GM18502 (cell line): ENCODE measurements around the gene TTC14.
"Not testable (repeated sequence)": the region's sequence is repeated elsewhere in the genome, so short reads cannot be mapped to it uniquely, and the experiment has no call there.

Source experiments
- ATAC-seq: cut with Tn5 transposase; IDR thresholded peaks from one replicate; pipeline ENCODE4 v1.9.1; 2021; ENCODE audit warnings: mild to moderate bottlenecking; ENCODE audit not compliant: unreplicated experiment, poor library complexity

TTC14 gene

GRCh38 chr3:180601688-180602666 is at the start of gene TTC14:
Gene TTC14 (plus strand): TSS chr3:180602163. CDS start chr3:180602262, 99 bp downstream.
- peak; percentile 97 for ATAC-seq

- no peak for ATAC-seq
These were observed 38.6 kb upstream of the TTC14 start for GRCh38 chr3:180563406-180563805.

GRCh38 chr3:180564676-180565075 is 37.3 kb upstream of the TTC14 start:
- ATAC-seq, result no peak

GRCh38 chr3:180570238-180570637 is 31.7 kb upstream of the TTC14 start:
- no peak for ATAC-seq

GRCh38 chr3:180571831-180572598 is 29.9 kb upstream of the TTC14 start:
- peak; percentile 75 for ATAC-seq

- no peak for ATAC-seq
These were observed 26.4 kb upstream of the TTC14 start for GRCh38 chr3:180575571-180575970.

GRCh38 chr3:180580934-180581333 is 21.0 kb upstream of the TTC14 start:
- no peak for ATAC-seq

- no peak for ATAC-seq
These were observed 11.6 kb upstream of the TTC14 start for GRCh38 chr3:180590396-180590795.

- ATAC-seq, result not testable (repeated sequence)
These were observed 8.3 kb upstream of the TTC14 start for GRCh38 chr3:180593631-180594030.

- ATAC-seq, result peak; percentile 77
These were observed 7.1 kb upstream of the TTC14 start for GRCh38 chr3:180594631-180595558.

GRCh38 chr3:180595559-180595935 is 6.4 kb upstream of the TTC14 start:
- no peak for ATAC-seq

- no peak for ATAC-seq
These were observed 1.5 kb upstream of the TTC14 start for GRCh38 chr3:180600473-180600872.

- ATAC-seq, result no peak
These were observed 9.0 kb downstream of the TTC14 start for GRCh38 chr3:180611006-180611405.

GRCh38 chr3:180612364-180612763 is 10.4 kb downstream of the TTC14 start:
- ATAC-seq, result no peak

- ATAC-seq, result no peak
These were observed 14.0 kb downstream of the TTC14 start for GRCh38 chr3:180615954-180616353.

- no peak for ATAC-seq
These were observed 15.1 kb downstream of the TTC14 start for GRCh38 chr3:180617049-180617448.

- not testable (repeated sequence) for ATAC-seq
These were observed 16.6 kb downstream of the TTC14 start for GRCh38 chr3:180618563-180618962.

GRCh38 chr3:180619723-180620122 is 17.8 kb downstream of the TTC14 start:
- ATAC-seq, result no peak

- peak; percentile 74 for ATAC-seq
These were observed 22.8 kb downstream of the TTC14 start for GRCh38 chr3:180624714-180625113.

- peak; percentile 93 for ATAC-seq
These were observed 24.9 kb downstream of the TTC14 start for GRCh38 chr3:180626844-180627243.
